HG03196 (cell line): Measurements from ENCODE around the gene KCTD16.

Experiments used
- ATAC-seq: cut with Tn5 transposase; IDR thresholded peaks from one replicate; pipeline ENCODE4 v1.9.1; 2021; ENCODE audit not compliant: unreplicated experiment

KCTD16 gene

GRCh38 chr5:144329681-144330080 lies 159.0 kb downstream of the KCTD16 start:
- ATAC-seq = no peak

- ATAC-seq = no peak
These were observed 160.7 kb downstream of the KCTD16 start for GRCh38 chr5:144331361-144331760.

GRCh38 chr5:144332265-144332664 lies 161.6 kb downstream of the KCTD16 start:
- ATAC-seq = no peak

- no peak for ATAC-seq
These were observed 162.8 kb downstream of the KCTD16 start for GRCh38 chr5:144333336-144333920.

GRCh38 chr5:144335561-144335960 lies 164.9 kb downstream of the KCTD16 start:
- ATAC-seq = peak; percentile 78

GRCh38 chr5:144336191-144336961 lies 165.7 kb downstream of the KCTD16 start:
- ATAC-seq = no peak

- no peak for ATAC-seq
These were observed 181.7 kb downstream of the KCTD16 start for GRCh38 chr5:144352330-144352729.

- ATAC-seq = no peak
These were observed 182.2 kb downstream of the KCTD16 start for GRCh38 chr5:144352732-144353317.

GRCh38 chr5:144356489-144356888 lies 185.8 kb downstream of the KCTD16 start:
- ATAC-seq = no peak

- ATAC-seq = no peak
These were observed 190.7 kb downstream of the KCTD16 start for GRCh38 chr5:144361406-144361805.

GRCh38 chr5:144365885-144366284 lies 195.2 kb downstream of the KCTD16 start:
- ATAC-seq = no peak

GRCh38 chr5:144367991-144368390 lies 197.3 kb downstream of the KCTD16 start:
- ATAC-seq = no peak

GRCh38 chr5:144368556-144368955 lies 197.9 kb downstream of the KCTD16 start:
- no peak for ATAC-seq

- no peak for ATAC-seq
These were observed 198.3 kb downstream of the KCTD16 start for GRCh38 chr5:144369006-144369405.

- no peak for ATAC-seq
These were observed 199.6 kb downstream of the KCTD16 start for GRCh38 chr5:144370273-144370672.

GRCh38 chr5:144374637-144375036 lies 204.0 kb downstream of the KCTD16 start:
- no peak for ATAC-seq

- ATAC-seq = no peak
These were observed 206.5 kb downstream of the KCTD16 start for GRCh38 chr5:144377207-144377606.

GRCh38 chr5:144378681-144379080 lies 208.0 kb downstream of the KCTD16 start:
- no peak for ATAC-seq

GRCh38 chr5:144385597-144385996 lies 214.9 kb downstream of the KCTD16 start:
- ATAC-seq = no peak

GRCh38 chr5:144386315-144386714 lies 215.6 kb downstream of the KCTD16 start:
- no peak for ATAC-seq

GRCh38 chr5:144390133-144390532 lies 219.5 kb downstream of the KCTD16 start:
- ATAC-seq = no peak

GRCh38 chr5:144391044-144391443 lies 220.4 kb downstream of the KCTD16 start:
- ATAC-seq = no peak
